Measurements from ENCODE around the gene IGFBP1.

- no peak for TF ChIP-seq FOXK2 (IDR thresholded peaks at IDR 0.05)
- TF ChIP-seq SP1 (IDR thresholded peaks at IDR 0.05): no peak
- TF ChIP-seq FOXM1 (IDR thresholded peaks at IDR 0.05; ENCODE audit: borderline replicate concordance): no peak
- no peak for TF ChIP-seq TARDBP (IDR thresholded peaks at IDR 0.05)
- no peak for TF ChIP-seq LEF1 (IDR thresholded peaks at IDR 0.05; ENCODE audit: borderline replicate concordance)
- TF ChIP-seq PKNOX1 (IDR thresholded peaks at IDR 0.05): no peak
- TF ChIP-seq SUZ12 (IDR thresholded peaks at IDR 0.05): no peak
Measured at GRCh38 chr7:45878457-45879144, 9.7 kb upstream of the IGFBP1 start.
